ENCODE measurements around the gene NGFR.

Gene NGFR

GRCh38 chr17:49459401-49459984 lies 35.6 kb upstream of the NGFR start:
- CTCF ChIA-PET, result interaction anchor here (0.6 kb wide), 1 partner anchor 29 kb away, joined by 3 read pairs; no protein-coding TSS in a partner anchor
- no peak for DNase-seq (ENCODE audit: low spot score)
- no peak for TF ChIP-seq CTCF (conservative IDR thresholded peaks at IDR 0.05; ENCODE audit: low read depth)

GRCh38 chr17:49460401-49460800 lies 34.7 kb upstream of the NGFR start:
- no peak for TF ChIP-seq CTCF (conservative IDR thresholded peaks at IDR 0.05; ENCODE audit: low read depth)
- no peak for DNase-seq (ENCODE audit: low spot score)
- POLR2A ChIA-PET (ENCODE audit: low non-redundant PET), result no interaction called here
- no peak overlapping the region for H3K27ac ChIP-seq
- CTCF ChIA-PET, result interaction anchor here (0.6 kb wide), 1 partner anchor 878 kb away, joined by 3 read pairs; no protein-coding TSS in a partner anchor

More at GRCh38 chr17:49459401-49459984, 35.6 kb upstream of the NGFR start:
- POLR2A ChIA-PET (ENCODE audit: low non-redundant PET), result no interaction called here
- no peak overlapping the region for H3K27ac ChIP-seq

GRCh38 chr17:49461580-49461979 lies 33.5 kb upstream of the NGFR start:
- no peak for TF ChIP-seq CTCF (conservative IDR thresholded peaks at IDR 0.05; ENCODE audit: low read depth)
- no peak for DNase-seq (ENCODE audit: low spot score)
- no peak overlapping the region for H3K27ac ChIP-seq
- POLR2A ChIA-PET (ENCODE audit: low non-redundant PET), result no interaction called here
- CTCF ChIA-PET, result no interaction called here

GRCh38 chr17:49464049-49464448 lies 31.0 kb upstream of the NGFR start:
- TF ChIP-seq CTCF (conservative IDR thresholded peaks at IDR 0.05; ENCODE audit: low read depth), result no peak
- POLR2A ChIA-PET (ENCODE audit: low non-redundant PET), result no interaction called here
- CTCF ChIA-PET, result interaction anchor here (1.3 kb wide), 1 partner anchor 33 kb away, joined by 3 read pairs; no protein-coding TSS in a partner anchor
- DNase-seq (ENCODE audit: low spot score), result no peak
- no peak overlapping the region for H3K27ac ChIP-seq

DNA sequence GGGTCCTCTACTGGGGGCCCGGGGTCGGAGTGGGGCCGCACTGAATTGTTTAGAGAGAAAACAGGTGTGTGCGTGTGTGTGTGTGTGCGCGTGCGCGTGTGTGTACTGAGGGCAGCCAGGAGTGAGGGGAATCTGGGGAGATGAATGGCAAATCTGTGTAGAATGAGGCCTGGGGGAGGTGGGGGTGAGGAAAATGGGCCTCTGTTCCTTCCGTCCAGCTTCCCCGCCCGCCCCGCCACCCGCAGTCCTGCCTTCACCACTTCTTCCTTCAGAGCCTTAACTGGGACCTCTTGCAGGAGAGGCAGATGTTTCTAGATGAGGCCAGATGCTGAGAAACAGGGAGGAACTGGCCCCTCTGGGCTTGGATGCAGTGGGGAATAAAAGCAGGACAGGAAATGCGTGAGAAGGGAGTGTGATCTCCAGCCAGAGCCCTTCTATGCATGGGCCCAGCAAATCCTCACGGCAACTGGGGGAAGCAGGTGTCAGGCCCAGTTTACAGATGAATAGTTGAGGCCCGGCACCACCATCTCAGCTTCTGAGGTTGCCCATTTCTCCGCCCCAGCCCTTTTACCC lies 29.7 kb upstream of the NGFR start:
- DNase-seq (ENCODE audit: low spot score), result no peak
- no peak overlapping the region for H3K27ac ChIP-seq
- POLR2A ChIA-PET (ENCODE audit: low non-redundant PET), result no interaction called here
- no peak for TF ChIP-seq CTCF (conservative IDR thresholded peaks at IDR 0.05; ENCODE audit: low read depth)
- CTCF ChIA-PET, result no interaction called here

- DNase-seq (ENCODE audit: low spot score), result no peak
- CTCF ChIA-PET, result interaction anchor here (0.5 kb wide), 1 partner anchor 104 kb away, joined by 3 read pairs; no protein-coding TSS in a partner anchor
- no peak for TF ChIP-seq CTCF (conservative IDR thresholded peaks at IDR 0.05; ENCODE audit: low read depth)
- no peak overlapping the region for H3K27ac ChIP-seq
- POLR2A ChIA-PET (ENCODE audit: low non-redundant PET), result no interaction called here
These were observed 28.7 kb upstream of the NGFR start for GRCh38 chr17:49466436-49466835.
